Lower leg skin (tissue), 4 donors: Measurements from ENCODE around the gene UNC45B. TPM values are rescaled to one million over a fixed set of nuclear protein-coding genes. Genes with fewer than 3 reads are reported as not detected.
"Not testable (repeated sequence)": the region's sequence is repeated elsewhere in the genome, so short reads cannot be mapped to it uniquely, and the experiment has no call there.

ENCODE experiments used
- DNase-seq, 2 donors: peaks; one replicate each; pipeline ENCODE4 v3.0.0-alpha.2; 2019; ENCODE audit warnings: low spot score in 2 of 2
- H3K4me3 ChIP-seq: fragments of 200-600 bp; sonication (generic); 2 replicates; pipeline ENCODE4 v1.5.1; 2017; ENCODE audit warnings: mild to moderate bottlenecking, low read depth; ENCODE audit not compliant: poor library complexity, severe bottlenecking
- CTCF ChIP-seq, 3 donors: fragments of 450-650 bp; IDR thresholded peaks; one replicate each; pipeline ENCODE4 v1.5.1; 2016; ENCODE audit warnings: antibody characterized with exemption in 3 of 3, mild to moderate bottlenecking in 3 of 3, moderate library complexity in 2 of 3
- POLR2A ChIP-seq, 2 donors: fragments of 450-650 bp; IDR thresholded peaks; one replicate each; pipeline ENCODE4 v1.6.1; 2016 to 2017; ENCODE audit warnings: antibody characterized with exemption in 2 of 2, mild to moderate bottlenecking in 1 of 2, moderate library complexity in 1 of 2
- WGBS, 2 donors: methylation state at CpG; one replicate each; pipeline ENCODE4 v1.1.5; 2018; 5-methylcytosine and 5-hydroxymethylcytosine counted together
- intact Hi-C: fragments of 100-400 bp; cut with DNase I; formaldehyde crosslinking; loops from one replicate; pipeline ENCODE4 v1.15.0; 2023; ENCODE audit warnings: low total_unique reads
- total RNA-seq, 4 donors: library from RNA; depleted of rRNA; stranded (reverse); fragments of >200 nt; gene quantifications; one replicate each; pipeline ENCODE4 v1.1.0, GENCODE V29; 2016

UNC45B gene
- total RNA-seq, 4 donors from 2014 or later: 0.06 TPM; not detected in 3

- WGBS, 2 donors: 67 to 71% methylated on average over 9 of the region's 9 CpGs
- H3K4me3 ChIP-seq: no peak overlapping the region
- no peak for DNase-seq
- intact Hi-C loops: loop anchor here (10.0 kb wide), 2 partner anchors 139 to 359 kb away; partner anchors contain the start of gene SLFN12L
- TF ChIP-seq CTCF (IDR thresholded peaks at IDR 0.05) (no peak), POLR2A (IDR thresholded peaks at IDR 0.05) (no peak)
Measured at GRCh38 chr17:35175638-35176415, 28.2 kb downstream of the UNC45B start.

DNA sequence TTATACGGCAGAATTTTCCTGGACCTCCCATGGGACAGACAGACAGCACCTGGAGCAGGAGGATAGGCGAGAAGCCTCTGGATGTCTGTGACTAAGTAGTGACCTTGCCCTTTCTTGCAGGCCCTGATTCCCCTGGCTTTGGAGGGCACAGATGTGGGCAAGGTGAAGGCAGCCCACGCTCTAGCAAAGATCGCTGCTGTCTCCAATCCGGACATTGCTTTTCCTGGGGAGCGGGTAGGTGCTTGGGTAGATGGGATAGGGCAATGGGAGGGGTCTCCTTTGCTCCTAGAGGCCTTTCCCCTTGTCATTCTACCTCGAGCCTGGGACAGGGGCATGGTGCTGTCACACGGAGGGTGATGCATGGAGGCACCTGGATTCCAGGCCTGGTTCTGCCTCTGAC lies 29.3 kb downstream of the UNC45B start:
- WGBS, 2 donors: 76 to 79% methylated on average over 8 of the region's 8 CpGs
- H3K4me3 ChIP-seq: no peak overlapping the region
- intact Hi-C loops: loop anchor here (10.0 kb wide), 2 partner anchors 138 to 358 kb away; partner anchors contain the start of gene SLFN12L
- TF ChIP-seq CTCF (IDR thresholded peaks at IDR 0.05) (no peak), POLR2A (IDR thresholded peaks at IDR 0.05) (no peak)
- DNase-seq: no peak

GRCh38 chr17:35179379-35179778 lies 31.8 kb downstream of the UNC45B start:
- not testable (repeated sequence) for H3K4me3 ChIP-seq, DNase-seq
- intact Hi-C loops: loop anchor here (10.0 kb wide), 2 partner anchors 135 to 355 kb away; partner anchors contain the start of gene SLFN12L
- 92 to 97% methylated on average over 5 of the region's 5 CpGs for WGBS, 2 donors

- TF ChIP-seq POLR2A (IDR thresholded peaks at IDR 0.05) (no peak), CTCF (IDR thresholded peaks at IDR 0.05) (no peak)
- H3K4me3 ChIP-seq: no peak overlapping the region
- DNase-seq: no peak
- WGBS, 2 donors: 60 to 72% methylated on average over 6 of the region's 6 CpGs
- intact Hi-C loops: no loop called here
Measured at GRCh38 chr17:35183332-35183731, 35.7 kb downstream of the UNC45B start.

- WGBS, 2 donors: 41 to 49% methylated on average over 3 of the region's 3 CpGs
- no peak for DNase-seq
- TF ChIP-seq CTCF (IDR thresholded peaks at IDR 0.05) (no peak), POLR2A (IDR thresholded peaks at IDR 0.05) (no peak)
Measured at GRCh38 chr17:35184274-35184673, 36.7 kb downstream of the UNC45B start.

GRCh38 chr17:35185849-35186248 lies 38.2 kb downstream of the UNC45B start:
- TF ChIP-seq CTCF (IDR thresholded peaks at IDR 0.05) (no peak), POLR2A (IDR thresholded peaks at IDR 0.05) (no peak)
- no peak overlapping the region for H3K4me3 ChIP-seq
- intact Hi-C loops: no loop called here
- no peak for DNase-seq
- 33 to 38% methylated on average over 1 of the region's 1 CpG for WGBS, 2 donors

More at GRCh38 chr17:35184274-35184673, 36.7 kb downstream of the UNC45B start:
- intact Hi-C loops: no loop called here
- no peak overlapping the region for H3K4me3 ChIP-seq
